ENCODE results near the gene CD58. TPM values are rescaled to one million over a fixed set of nuclear protein-coding genes. Genes with fewer than 3 reads are reported as not detected.

The CD58 gene
- total and polyA plus RNA-seq, 2 experiments from 2014 or later = 6.1 to 20.0 TPM

- no peak overlapping the region for H3K4me3 ChIP-seq
- no peaks in the 10 kb centered on the region for H3K4me1 ChIP-seq (ENCODE audit: low read depth)
- H3K27ac ChIP-seq = no peak overlapping the region
- no peaks in the 10 kb centered on the region for H3K9me3 ChIP-seq (ENCODE audit: low read depth)
- H3K36me3 ChIP-seq = no peaks in the 10 kb centered on the region
- TF ChIP-seq CTCF (IDR thresholded peaks at IDR 0.05; ENCODE audit: low read depth, low read length) = no peak
- no peaks in the 10 kb centered on the region for H3K27me3 ChIP-seq
- DNase-seq (ENCODE audit: low read depth in 1 of 2, low spot score in 1 of 2) = no peak
Measured at GRCh38 chr1:116510361-116510760, 60.5 kb downstream of the CD58 start.

- Histone ChIP-seq H3K4me1 (ENCODE audit: low read depth) (no peaks in the 10 kb centered on the region), H3K27me3 (no peaks in the 10 kb centered on the region), H3K27ac (no peak overlapping the region), H3K9me3 (ENCODE audit: low read depth) (no peaks in the 10 kb centered on the region), H3K4me3 (no peak overlapping the region), H3K36me3 (no peaks in the 10 kb centered on the region)
- TF ChIP-seq CTCF (IDR thresholded peaks at IDR 0.05; ENCODE audit: low read depth, low read length) = no peak
- DNase-seq (ENCODE audit: low read depth in 1 of 2, low spot score in 1 of 2) = peak in 1 of 2 donors; percentile 83
Measured at GRCh38 chr1:116508984-116509980, 61.5 kb downstream of the CD58 start.

GRCh38 chr1:116508085-116508983 is 62.5 kb downstream of the CD58 start:
- no peaks in the 10 kb centered on the region for H3K9me3 ChIP-seq (ENCODE audit: low read depth)
- H3K27ac ChIP-seq = no peak overlapping the region
- TF ChIP-seq CTCF (IDR thresholded peaks at IDR 0.05; ENCODE audit: low read depth, low read length) = no peak
- DNase-seq (ENCODE audit: low read depth in 1 of 2, low spot score in 1 of 2) = no peak
- no peaks in the 10 kb centered on the region for H3K36me3 ChIP-seq
- H3K4me3 ChIP-seq = no peak overlapping the region
- H3K4me1 ChIP-seq (ENCODE audit: low read depth) = no peaks in the 10 kb centered on the region
- no peaks in the 10 kb centered on the region for H3K27me3 ChIP-seq

- TF ChIP-seq CTCF (IDR thresholded peaks at IDR 0.05; ENCODE audit: low read depth, low read length) = no peak
- H3K27ac ChIP-seq = no peak overlapping the region
- no peak for DNase-seq (ENCODE audit: low read depth in 1 of 2, low spot score in 1 of 2)
- no peak overlapping the region for H3K4me3 ChIP-seq
- H3K9me3 ChIP-seq (ENCODE audit: low read depth) = no peaks in the 10 kb centered on the region
- no peaks in the 10 kb centered on the region for H3K4me1 ChIP-seq (ENCODE audit: low read depth)
- no peaks in the 10 kb centered on the region for H3K27me3 ChIP-seq
- no peaks in the 10 kb centered on the region for H3K36me3 ChIP-seq
Measured at GRCh38 chr1:116507631-116508030, 63.2 kb downstream of the CD58 start.

- H3K36me3 ChIP-seq = no peaks in the 10 kb centered on the region
- no peak for TF ChIP-seq CTCF (IDR thresholded peaks at IDR 0.05; ENCODE audit: low read depth, low read length)
- no peaks in the 10 kb centered on the region for H3K4me1 ChIP-seq (ENCODE audit: low read depth)
- H3K27ac ChIP-seq = no peak overlapping the region
- no peaks in the 10 kb centered on the region for H3K27me3 ChIP-seq
- DNase-seq (ENCODE audit: low read depth in 1 of 2, low spot score in 1 of 2) = no peak
- no peak overlapping the region for H3K4me3 ChIP-seq
- H3K9me3 ChIP-seq (ENCODE audit: low read depth) = no peaks in the 10 kb centered on the region
Measured at GRCh38 chr1:116506132-116507004, 64.5 kb downstream of the CD58 start.
